PC-9 (cell line): Measurements from ENCODE around the gene TMCC2. TPM values are rescaled to one million over a fixed set of nuclear protein-coding genes. Genes with fewer than 3 reads are reported as not detected.

Experiments
- BruUV-seq: library from RNA; stranded (reverse); fragments of 400-500 nt; replicated peaks from 2 replicates; lab custom pipeline; 2021; lab: Mats Ljungman, UMichigan
- CTCF ChIA-PET: fragments of 300-600 bp; sonication (Branson Sonifier 250); formaldehyde crosslinking; loops from one replicate; lab custom pipeline; 2022; ENCODE audit warnings: antibody characterized with exemption; lab: Charles Lee
- POLR2A ChIA-PET: fragments of 300-600 bp; sonication (Branson Sonifier 250); formaldehyde crosslinking; loops from one replicate; lab custom pipeline; 2022; ENCODE audit warnings: antibody characterized with exemption; ENCODE audit not compliant: unreplicated experiment; lab: Charles Lee
- DNase-seq, 2 experiments: peaks; one replicate each; pipeline versions ENCODE4 v3.0.0 to v3.0.0-alpha.2; 2015 to 2022; ENCODE audit warnings: mixed read lengths in 1 of 2
- H2AFZ ChIP-seq: fragments of 200-600 bp; sonication (generic); 2 replicates; pipeline ENCODE4 v1.8.1; 2017; ENCODE audit warnings: antibody characterized with exemption
- H3F3A ChIP-seq: fragments of 200-600 bp; sonication (generic); 2 replicates; pipeline ENCODE4 v1.8.1; 2017; ENCODE audit warnings: antibody characterized with exemption, mild to moderate bottlenecking, low read depth; ENCODE audit not compliant: insufficient read depth
- H3K27ac ChIP-seq: fragments of 200-600 bp; sonication (generic); 2 replicates; pipeline ENCODE4 v1.6.1; 2016; ENCODE audit warnings: mixed run types
- H3K27me3 ChIP-seq: fragments of 200-600 bp; sonication (generic); 2 replicates; pipeline ENCODE4 v1.6.1; 2016; ENCODE audit warnings: low read depth, mixed run types; ENCODE audit not compliant: insufficient read depth
- H3K36me3 ChIP-seq: fragments of 200-600 bp; sonication (generic); 2 replicates; pipeline ENCODE4 v1.6.1; 2016; ENCODE audit warnings: low read depth, mixed run types
- H3K4me1 ChIP-seq: fragments of 200-600 bp; sonication (generic); replicated peaks from 2 replicates; pipeline ENCODE4 v1.6.1; 2016; ENCODE audit warnings: mixed run types; ENCODE audit not compliant: insufficient read depth
- H3K4me2 ChIP-seq: fragments of 200-600 bp; sonication (generic); 2 replicates; pipeline ENCODE4 v1.6.1; 2017; ENCODE audit warnings: mixed run types
- H3K4me3 ChIP-seq: fragments of 200-600 bp; sonication (generic); 2 replicates; pipeline ENCODE4 v1.6.1; 2016; ENCODE audit warnings: mixed run types
- H3K79me2 ChIP-seq: fragments of 200-600 bp; sonication (generic); 2 replicates; pipeline ENCODE4 v1.6.1; 2017; ENCODE audit warnings: low read depth, mixed run types
- H3K9me2 ChIP-seq: fragments of 200-600 bp; sonication (generic); 2 replicates; pipeline ENCODE4 v1.8.1; 2017; ENCODE audit warnings: mild to moderate bottlenecking; ENCODE audit not compliant: insufficient read depth
- H3K9me3 ChIP-seq: fragments of 200-600 bp; sonication (generic); 2 replicates; pipeline ENCODE4 v1.8.1; 2016; ENCODE audit warnings: low read depth; ENCODE audit not compliant: insufficient read depth
- H4K20me1 ChIP-seq: fragments of 200-600 bp; sonication (generic); 2 replicates; pipeline ENCODE4 v1.8.1; 2017; ENCODE audit not compliant: insufficient read depth
- CTCF ChIP-seq: fragments of 200-600 bp; sonication (generic); conservative IDR thresholded peaks from 2 replicates; pipeline ENCODE4 v1.6.1; 2017; ENCODE audit warnings: mixed run types, antibody characterized with exemption, mild to moderate bottlenecking, moderate library complexity
- EZH2 ChIP-seq: fragments of 200-600 bp; sonication (generic); IDR thresholded peaks from 2 replicates; pipeline ENCODE4 v1.8.0; 2017; ENCODE audit warnings: antibody characterized with exemption, low read depth
- intact Hi-C: fragments of 100-400 bp; cut with micrococcal nuclease; formaldehyde crosslinking; loops from one replicate; pipeline ENCODE4 v1.10.0; 2022; ENCODE audit not compliant: unreplicated experiment
- total RNA-seq: library from RNA; stranded (reverse); gene quantifications from 2 replicates; pipeline ENCODE4 v1.2.3, GENCODE V29; 2021

The TMCC2 gene
- total RNA-seq, 1 experiment from 2014 or later = 0.79 TPM

DNA sequence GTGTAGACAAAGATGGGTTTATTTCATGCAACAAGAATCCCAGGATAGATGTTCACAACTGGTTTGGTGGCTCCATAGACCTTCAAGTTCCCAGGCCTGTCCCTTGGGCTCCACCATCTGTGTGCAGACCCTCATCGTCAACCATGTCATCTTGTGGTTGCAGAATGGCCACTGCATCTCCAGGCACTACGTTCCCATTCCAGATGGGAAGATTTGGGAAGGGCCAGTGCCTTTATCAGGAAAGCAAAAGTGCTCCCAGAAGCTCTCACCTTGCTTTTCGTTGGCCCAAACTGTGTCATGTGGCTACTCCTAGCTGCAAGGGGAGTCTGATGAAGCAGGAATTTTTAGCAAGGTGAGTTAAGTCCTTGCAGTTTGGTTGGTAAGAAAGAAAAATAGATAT, 12.8 kb downstream of the TMCC2 start:
- no peak for DNase-seq
- Histone ChIP-seq H3K4me1 (no peaks in the 10 kb centered on the region), H4K20me1 (no peaks in the 10 kb centered on the region), H3K27ac (no peak overlapping the region), H3K4me2 (no peak overlapping the region), H3K36me3 (no peaks in the 10 kb centered on the region), H3K9me3 (no peaks in the 10 kb centered on the region), H3K4me3 (no peak overlapping the region), H3K27me3 (peaks cover 38% of the 10 kb centered on the region), H3K79me2 (no peaks in the 10 kb centered on the region), H2AFZ (no peak overlapping the region), H3K9me2 (no peaks in the 10 kb centered on the region), H3F3A (no peaks in the 10 kb centered on the region)
- POLR2A ChIA-PET = interaction anchor here (0.7 kb wide), 1 partner anchor 647 kb away, joined by 3 read pairs; no protein-coding TSS in a partner anchor
- TF ChIP-seq CTCF = no peak
- TF ChIP-seq EZH2 = no peak
- BruUV-seq = no TSS peak
- intact Hi-C loops = no loop called here
- CTCF ChIA-PET = interaction anchor here (0.8 kb wide), 1 partner anchor 11 kb away, joined by 3 read pairs; no protein-coding TSS in a partner anchor

DNA sequence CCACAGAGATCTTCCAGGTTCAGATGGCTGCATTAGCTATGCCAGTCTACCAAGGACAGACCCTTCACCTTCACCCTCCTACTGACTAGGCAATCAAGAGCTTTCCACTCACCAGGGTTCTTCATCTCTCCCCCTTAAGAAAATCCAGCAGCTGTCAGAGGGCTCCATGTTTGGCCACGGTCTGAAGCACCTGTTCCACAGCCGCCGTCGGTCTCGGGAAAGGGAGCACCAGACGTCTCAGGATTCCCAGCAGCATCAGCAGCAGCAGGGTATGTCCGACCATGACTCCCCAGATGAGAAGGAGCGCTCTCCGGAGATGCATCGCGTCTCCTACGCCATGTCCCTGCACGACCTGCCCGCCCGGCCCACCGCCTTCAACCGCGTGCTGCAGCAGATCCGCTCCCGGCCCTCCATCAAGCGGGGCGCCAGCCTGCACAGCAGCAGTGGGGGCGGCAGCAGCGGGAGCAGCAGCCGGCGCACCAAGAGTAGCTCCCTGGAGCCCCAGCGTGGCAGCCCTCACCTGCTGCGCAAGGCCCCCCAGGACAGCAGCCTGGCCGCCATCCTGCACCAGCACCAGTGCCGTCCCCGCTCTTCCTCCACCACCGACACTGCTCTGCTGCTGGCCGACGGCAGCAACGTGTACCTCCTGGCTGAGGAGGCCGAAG, 13.8 kb downstream of the TMCC2 start:
- Histone ChIP-seq H3K27ac (no peak overlapping the region), H3K4me3 (no peak overlapping the region), H3K79me2 (no peaks in the 10 kb centered on the region), H3K27me3 (peaks cover 38% of the 10 kb centered on the region), H3K4me2 (no peak overlapping the region), H3K9me2 (no peaks in the 10 kb centered on the region), H3K4me1 (no peaks in the 10 kb centered on the region), H4K20me1 (no peaks in the 10 kb centered on the region), H3K9me3 (no peaks in the 10 kb centered on the region), H2AFZ (no peak overlapping the region), H3K36me3 (no peaks in the 10 kb centered on the region), H3F3A (no peaks in the 10 kb centered on the region)
- ChIA-PET POLR2A (interaction anchor here (0.7 kb wide), 1 partner anchor 9 kb away, joined by 3 read pairs; no protein-coding TSS in a partner anchor), CTCF (no interaction called here)
- intact Hi-C loops = no loop called here
- no TSS peak for BruUV-seq
- TF ChIP-seq CTCF (no peak), EZH2 (no peak)
- no peak for DNase-seq

DNA sequence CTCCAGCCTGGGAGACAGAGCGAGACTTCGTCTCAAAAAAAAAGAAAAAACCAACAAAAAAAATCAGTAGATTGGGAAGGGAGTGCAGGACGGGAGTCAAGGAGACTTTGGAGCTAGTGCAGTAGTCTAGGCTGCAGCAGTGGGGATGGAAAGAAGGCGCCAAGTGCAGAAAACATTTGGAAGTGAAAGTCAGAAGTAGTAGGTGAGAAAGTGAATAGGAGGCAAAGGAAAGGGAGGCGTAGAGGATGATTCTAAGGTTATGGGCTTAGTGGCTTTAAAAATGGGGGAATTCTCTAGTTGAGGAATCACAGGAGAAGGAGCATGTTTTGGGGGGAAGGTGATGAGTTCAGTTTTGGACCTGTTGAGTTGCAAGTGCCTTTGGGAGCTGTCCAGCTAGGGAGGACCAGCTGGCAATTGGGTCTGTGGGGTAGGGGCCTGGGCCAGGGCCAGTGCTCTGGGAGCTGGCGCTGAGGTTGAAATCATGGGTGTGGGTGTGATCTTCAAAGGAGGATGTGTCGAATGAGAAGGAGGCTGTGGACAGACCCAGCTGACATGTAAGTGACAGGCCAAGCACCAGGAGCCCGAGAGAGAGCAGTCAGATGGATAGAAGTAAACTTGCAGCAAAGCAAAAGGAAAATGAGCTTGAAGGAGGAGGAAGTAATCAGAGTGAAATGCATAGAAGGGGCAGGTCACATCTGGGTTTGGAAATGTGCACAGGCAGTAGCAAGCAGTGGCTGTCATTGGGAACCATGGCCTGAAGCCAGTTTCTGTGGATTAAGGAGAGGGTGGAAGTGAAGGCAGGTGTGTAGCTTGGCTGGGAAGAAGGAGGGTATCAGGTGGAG, 15.8 kb downstream of the TMCC2 start:
- Histone ChIP-seq H3K36me3 (no peaks in the 10 kb centered on the region), H3K9me3 (no peaks in the 10 kb centered on the region), H3K4me2 (no peak overlapping the region), H3K27ac (no peak overlapping the region), H3K9me2 (no peaks in the 10 kb centered on the region), H4K20me1 (no peaks in the 10 kb centered on the region), H3K27me3 (peaks cover 29% of the 10 kb centered on the region), H2AFZ (no peak overlapping the region), H3F3A (no peaks in the 10 kb centered on the region), H3K79me2 (no peaks in the 10 kb centered on the region), H3K4me3 (no peak overlapping the region), H3K4me1 (no peaks in the 10 kb centered on the region)
- no TSS peak for BruUV-seq
- CTCF ChIA-PET = no interaction called here
- intact Hi-C loops = no loop called here
- DNase-seq = no peak
- TF ChIP-seq EZH2 = no peak
- no peak for TF ChIP-seq CTCF
- POLR2A ChIA-PET = no interaction called here
